ENCODE results near the gene SPATC1L.

The SPATC1L gene

GRCh38 chr21:46122758-46123683, 61.2 kb downstream of the SPATC1L start:
- in situ Hi-C loops (cut with MboI; ENCODE audit: low sequenced_read_pairs), result no loop called here

GRCh38 chr21:46122237-46122671, 62.0 kb downstream of the SPATC1L start:
- in situ Hi-C loops (cut with MboI; ENCODE audit: low sequenced_read_pairs), result no loop called here

GRCh38 chr21:46121286-46122221, 62.7 kb downstream of the SPATC1L start:
- in situ Hi-C loops (cut with MboI; ENCODE audit: low sequenced_read_pairs), result no loop called here

DNA sequence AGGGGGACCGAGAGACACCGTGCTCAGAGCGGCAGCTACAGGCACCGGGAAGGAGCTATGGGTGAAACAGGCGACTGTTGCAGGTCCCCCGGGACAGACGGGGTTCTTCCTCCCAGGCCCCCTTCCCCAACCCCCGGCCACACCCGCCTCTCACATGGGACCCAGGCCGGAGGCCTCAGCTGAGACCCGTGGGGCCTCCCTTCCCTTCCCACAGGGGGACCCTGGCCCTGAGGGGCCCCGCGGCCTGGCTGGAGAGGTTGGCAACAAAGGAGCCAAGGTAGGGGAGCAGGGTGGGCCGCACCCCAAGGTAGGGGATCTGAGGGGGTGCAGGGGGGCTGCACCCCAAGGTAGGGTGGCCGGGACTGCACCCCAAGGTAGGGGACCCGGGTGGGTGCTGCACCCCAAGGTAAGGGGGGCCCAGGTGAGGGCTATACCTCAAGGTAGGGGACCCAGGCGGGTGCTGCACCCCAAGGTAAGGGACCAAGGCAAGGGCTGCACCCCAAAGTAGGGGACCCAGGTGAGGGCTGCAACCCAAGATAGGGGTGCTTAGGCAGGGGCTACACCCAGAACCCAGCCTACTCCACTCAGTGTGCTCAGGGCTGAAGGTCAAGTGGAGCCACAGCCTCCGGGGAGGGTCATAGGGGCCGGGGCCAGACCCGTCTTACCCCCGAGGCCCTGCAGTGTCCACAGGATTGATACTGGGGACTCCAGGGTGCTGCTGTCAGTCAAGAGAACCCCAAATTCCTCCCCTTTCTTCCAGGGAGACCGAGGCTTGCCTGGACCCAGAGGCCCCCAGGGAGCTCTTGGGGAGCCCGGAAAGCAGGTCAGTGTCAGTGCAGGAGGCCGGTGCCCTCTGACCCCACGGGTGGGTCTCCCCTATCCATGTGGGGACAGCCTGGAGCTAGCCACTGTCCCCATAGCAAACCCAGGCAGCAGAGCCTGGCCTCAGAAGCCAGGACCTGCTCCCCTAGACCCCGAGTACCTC, 63.7 kb downstream of the SPATC1L start:
- in situ Hi-C loops (cut with MboI; ENCODE audit: low sequenced_read_pairs), result no loop called here

DNA sequence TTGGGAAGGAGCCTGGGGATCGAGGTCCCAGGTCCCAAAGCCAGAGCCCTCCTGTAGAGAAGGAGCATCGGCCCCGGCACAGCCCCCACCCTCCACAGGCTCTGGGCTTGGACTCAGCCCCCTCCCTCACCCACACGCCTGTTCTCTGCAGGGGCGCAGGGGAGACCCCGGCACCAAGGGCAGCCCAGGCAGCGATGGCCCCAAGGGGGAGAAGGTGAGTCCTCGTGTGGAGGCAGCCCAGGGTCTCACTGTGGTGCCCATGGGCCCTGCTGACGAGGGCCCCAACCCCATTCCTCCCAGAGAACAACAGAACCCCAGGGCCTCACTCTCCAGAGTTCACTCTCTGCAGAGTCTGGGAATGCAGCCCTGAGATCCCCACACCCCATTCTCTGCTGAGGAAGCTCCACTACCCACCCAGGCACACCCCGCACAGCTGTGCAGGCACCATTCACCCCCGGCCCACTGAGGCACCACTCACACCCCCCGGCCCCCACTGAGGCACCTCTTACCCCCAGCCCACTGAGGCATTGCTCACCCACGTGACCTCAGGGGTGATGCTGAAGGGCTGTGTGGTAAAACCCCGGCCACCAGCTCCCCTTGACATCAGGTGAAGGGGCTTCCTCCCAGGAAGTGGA, 64.5 kb downstream of the SPATC1L start:
- in situ Hi-C loops (cut with MboI; ENCODE audit: low sequenced_read_pairs), result no loop called here

DNA sequence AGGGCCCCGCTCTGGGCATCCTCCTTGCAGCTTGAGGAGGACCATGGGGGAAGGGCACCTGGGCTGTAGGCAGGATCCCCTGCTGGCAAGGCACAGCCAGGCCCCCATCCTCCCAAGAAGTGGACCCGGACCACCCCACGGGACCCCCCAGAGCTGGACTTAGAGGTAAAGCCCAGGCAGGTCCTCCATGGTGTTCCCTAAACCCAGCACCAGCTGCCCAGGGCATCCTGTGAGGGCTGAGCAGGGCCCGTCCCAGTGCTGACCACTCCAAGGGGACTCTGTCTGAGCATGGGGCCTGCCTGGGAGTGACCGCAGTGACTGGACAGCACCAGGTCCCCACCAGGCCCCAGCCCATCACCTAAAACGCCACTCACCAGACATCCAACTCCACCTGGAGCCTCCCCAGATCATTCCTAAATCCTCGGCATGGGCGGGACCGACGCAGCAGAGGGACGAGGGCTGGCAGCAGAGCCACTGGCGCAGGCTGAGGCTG, 65.1 kb downstream of the SPATC1L start:
- in situ Hi-C loops (cut with MboI; ENCODE audit: low sequenced_read_pairs), result no loop called here

GRCh38 chr21:46118316-46119143, 65.7 kb downstream of the SPATC1L start:
- in situ Hi-C loops (cut with MboI; ENCODE audit: low sequenced_read_pairs), result no loop called here

- in situ Hi-C loops (cut with MboI; ENCODE audit: low sequenced_read_pairs), result no loop called here
Observed at GRCh38 chr21:46117586-46118315, 66.5 kb downstream of the SPATC1L start.

DNA sequence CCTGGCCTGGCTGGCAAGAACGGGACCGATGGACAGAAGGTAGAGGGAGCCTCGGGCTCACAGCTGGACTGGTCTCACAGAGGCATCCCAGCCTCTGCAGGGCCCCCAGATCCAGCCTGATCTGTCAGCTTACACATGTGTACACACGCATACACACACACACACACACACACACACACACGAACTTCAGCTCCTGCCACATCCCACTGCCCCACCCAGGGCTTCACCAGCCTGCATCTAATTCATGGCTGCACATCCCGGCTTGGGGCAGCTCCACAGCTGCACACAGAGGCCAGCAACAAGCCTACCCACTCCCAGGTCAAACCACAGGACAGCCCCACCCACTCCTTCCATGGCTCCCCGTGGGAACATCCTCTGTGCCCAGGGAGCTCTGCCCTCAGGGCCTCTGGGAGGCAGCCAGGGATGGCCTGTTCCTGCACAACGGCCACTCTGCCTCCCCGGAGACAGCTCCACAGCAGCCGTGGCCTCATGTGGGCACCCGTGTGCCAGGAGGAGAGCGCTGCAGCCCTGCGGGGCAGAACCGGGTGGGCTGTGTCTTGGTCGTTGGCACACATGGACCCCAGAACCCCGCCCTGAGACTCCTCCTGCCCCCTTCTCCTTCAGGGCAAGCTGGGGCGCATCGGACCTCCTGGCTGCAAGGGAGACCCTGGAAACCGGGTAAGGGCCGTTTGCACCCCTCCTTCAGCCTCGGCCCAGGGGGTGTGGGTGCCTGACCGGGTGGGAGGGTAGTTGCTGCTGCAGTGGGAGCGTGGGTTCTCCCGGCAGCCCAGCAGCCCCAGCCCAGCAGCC, 67.3 kb downstream of the SPATC1L start:
- in situ Hi-C loops (cut with MboI; ENCODE audit: low sequenced_read_pairs), result no loop called here

GRCh38 chr21:46116189-46116775, 68.0 kb downstream of the SPATC1L start:
- in situ Hi-C loops (cut with MboI; ENCODE audit: low sequenced_read_pairs), result no loop called here

DNA sequence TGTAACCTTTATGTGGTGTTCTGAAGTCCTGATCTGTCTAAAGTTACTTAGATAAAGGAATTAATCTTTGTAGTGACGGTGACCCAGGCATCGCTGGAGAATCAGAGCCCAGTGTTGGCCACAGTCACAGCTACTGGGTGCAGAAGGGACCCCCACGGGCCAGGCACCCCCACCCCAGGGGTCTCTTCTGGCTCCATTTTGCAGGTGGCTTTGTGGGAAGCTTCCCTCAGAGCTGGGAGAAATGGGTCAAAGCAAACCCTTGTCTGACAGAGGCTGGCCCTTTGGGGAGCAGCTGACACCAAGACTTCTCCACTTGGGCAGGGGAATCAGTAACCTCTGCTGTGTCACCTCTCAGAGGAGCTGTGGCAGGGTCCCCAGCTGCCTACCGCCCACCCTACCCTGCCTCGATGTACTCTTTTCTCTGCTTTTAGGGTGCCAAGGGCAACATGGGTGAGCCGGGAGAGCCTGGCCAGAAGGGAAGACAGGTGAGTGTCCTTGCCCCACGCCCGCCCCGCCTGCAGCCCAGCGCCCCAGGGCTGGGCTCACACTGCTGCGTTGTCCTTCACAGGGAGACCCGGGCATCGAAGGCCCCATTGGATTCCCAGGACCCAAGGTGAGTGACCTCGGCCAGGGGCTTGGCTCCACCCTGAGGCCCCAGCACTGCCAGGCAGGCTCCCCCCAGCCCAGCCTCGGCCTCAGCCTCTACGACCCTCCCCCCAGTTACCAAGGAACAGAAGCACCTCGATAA, 68.6 kb downstream of the SPATC1L start:
- in situ Hi-C loops (cut with MboI; ENCODE audit: low sequenced_read_pairs), result no loop called here

GRCh38 chr21:46114963-46115362, 69.3 kb downstream of the SPATC1L start:
- in situ Hi-C loops (cut with MboI; ENCODE audit: low sequenced_read_pairs), result no loop called here

- in situ Hi-C loops (cut with MboI; ENCODE audit: low sequenced_read_pairs), result no loop called here
Observed at GRCh38 chr21:46113497-46114176, 70.6 kb downstream of the SPATC1L start.

GRCh38 chr21:46112725-46113215, 71.5 kb downstream of the SPATC1L start:
- in situ Hi-C loops (cut with MboI; ENCODE audit: low sequenced_read_pairs), result no loop called here

All from HL-60/S4 (cell line).